Right lobe of liver (tissue), 6 donors: ENCODE measurements around the gene CRB3. TPM values are rescaled to one million over a fixed set of nuclear protein-coding genes. Genes with fewer than 3 reads are reported as not detected.
"Not testable (repeated sequence)": the region's sequence is repeated elsewhere in the genome, so short reads cannot be mapped to it uniquely, and the experiment has no call there.

Experiments
- ATAC-seq, 4 donors: fragments of 200-7000 bp; cut with Tn5 transposase; one replicate each; pipeline ENCODE4 v1.9.1; 2020; ENCODE audit warnings: mild to moderate bottlenecking in 4 of 4, moderate library complexity in 4 of 4
- DNase-seq, 3 donors: peaks; one replicate each; pipeline ENCODE4 v3.0.0-alpha.2; 2020
- H3K27ac ChIP-seq, 3 donors: fragments of 200-600 bp; one replicate each; pipeline ENCODE4 v1.8.0; 2022
- H3K27me3 ChIP-seq, 2 donors: fragments of 200-600 bp; one replicate each; pipeline ENCODE4 v1.8.0; 2022
- H3K36me3 ChIP-seq, 4 donors: fragments of 200-600 bp; sonication (generic) in 1 of 4; one replicate each; pipeline versions ENCODE4 v1.5.1 to v1.8.0; 2017 to 2022; ENCODE audit warnings: control low read depth in 1 of 4
- H3K4me1 ChIP-seq, 4 donors: fragments of 200-600 bp; sonication (generic) in 1 of 4; one replicate each; pipeline versions ENCODE4 v1.5.1 to v1.8.0; 2017 to 2022; ENCODE audit warnings: control low read depth in 1 of 4
- H3K4me3 ChIP-seq, 3 donors: fragments of 200-600 bp; one replicate each; pipeline ENCODE4 v1.8.0; 2022
- H3K9me3 ChIP-seq, 4 donors: fragments of 200-600 bp; sonication (generic) in 1 of 4; one replicate each; pipeline versions ENCODE4 v1.5.1 to v1.8.0; 2017 to 2022; ENCODE audit warnings: control low read depth in 1 of 4
- CTCF ChIP-seq, 4 donors: fragments of 200-600 bp in 3 of 4; fragments of 450-650 bp in 1 of 4; IDR thresholded peaks; one replicate each; pipeline versions ENCODE4 v1.5.1 to v1.8.0; 2016 to 2022; ENCODE audit warnings: antibody characterized with exemption in 4 of 4, mild to moderate bottlenecking in 2 of 4
- POLR2A ChIP-seq: fragments of 450-650 bp; IDR thresholded peaks from one replicate; pipeline ENCODE4 v1.6.1; 2017; ENCODE audit warnings: antibody characterized with exemption, mild to moderate bottlenecking
- WGBS: methylation state at CpG from one replicate; pipeline ENCODE4 v1.1.6; 2018; ENCODE audit warnings: low coverage, low lambda C conversion rate; ENCODE audit not compliant: insufficient coverage; ENCODE audit errors: missing lambda C conversion rate; 5-methylcytosine and 5-hydroxymethylcytosine counted together
- intact Hi-C, 2 donors: fragments of 100-400 bp; cut with DNase I; formaldehyde crosslinking; loops; one replicate each; pipeline versions ENCODE4 v1.11.2 to v1.14.1; 2022
- total RNA-seq, 6 experiments: library from RNA; depleted of rRNA in 2 of 6; stranded (reverse); fragments of >200 nt in 2 of 6; fragmentation: NEBNext Ultra II Directional in 3 of 6; extraction: Animal tissue kit (Norgen Biotek cat#: 25700) in 3 of 6; gene quantifications; one replicate each; pipeline versions ENCODE4 v1.1.0 to v1.2.4, GENCODE V29; 2016 to 2023
- donor health status: DM: no; HTN: yes; CAD: no.
- donor health status: DM: no; HTN: no; CAD: no.
- donor health status: DM: no; HTN: no; CAD: no.
- donor health status: DM: no; HTN: yes; CAD: no.
- donor health status: DM: no; HTN: yes; CAD: no.

CRB3 gene
- total RNA-seq, 6 experiments from 2014 or later = 20.6 to 56.1 (median 23.0) TPM

- H3K9me3 ChIP-seq = no peaks in the 10 kb centered on the region
- peaks cover 0 to 18% (median 2%) of the 10 kb centered on the region in 4 donors for H3K4me1 ChIP-seq
- H3K27me3 ChIP-seq = no peaks in the 10 kb centered on the region
- 95% methylated on average over 7 of the region's 21 CpGs for WGBS
- H3K27ac ChIP-seq = peak overlapping the region; percentile 20 to 66 (median 47)
- ATAC-seq = no peak
- intact Hi-C loops = no loop called here
- DNase-seq = peak in 1 of 3 donors; percentile 58
- H3K4me3 ChIP-seq = peak overlapping the region in 2 of 3 donors; percentile 15 to 37
- peaks cover 0 to 3% (median 0%) of the 10 kb centered on the region in 4 donors for H3K36me3 ChIP-seq
- TF ChIP-seq POLR2A (no peak), CTCF (IDR thresholded peaks at IDR 0.05) (no peak)
These were observed 38.1 kb upstream of the CRB3 start for GRCh38 chr19:6425732-6426620.

GRCh38 chr19:6427131-6427530, 36.9 kb upstream of the CRB3 start:
- WGBS = 94% methylated on average over 7 of the region's 18 CpGs
- H3K4me1 ChIP-seq = peaks cover 0 to 16% (median 2%) of the 10 kb centered on the region in 4 donors
- no peaks in the 10 kb centered on the region for H3K9me3 ChIP-seq
- TF ChIP-seq CTCF (IDR thresholded peaks at IDR 0.05) (no peak), POLR2A (no peak)
- DNase-seq (no peak), ATAC-seq (no peak)
- no peaks in the 10 kb centered on the region for H3K36me3 ChIP-seq
- H3K27ac ChIP-seq = no peak overlapping the region
- H3K4me3 ChIP-seq = no peak overlapping the region
- intact Hi-C loops = no loop called here
- H3K27me3 ChIP-seq = no peaks in the 10 kb centered on the region

GRCh38 chr19:6428692-6429418, 35.2 kb upstream of the CRB3 start:
- ATAC-seq, H3K4me1 ChIP-seq, intact Hi-C loops: not testable (repeated sequence)

GRCh38 chr19:6429419-6430221, 34.5 kb upstream of the CRB3 start:
- ATAC-seq = no peak
- no peaks in the 10 kb centered on the region for H3K27me3 ChIP-seq
- H3K9me3 ChIP-seq = no peaks in the 10 kb centered on the region
- H3K4me3 ChIP-seq = no peak overlapping the region
- intact Hi-C loops = no loop called here
- no peak overlapping the region for H3K27ac ChIP-seq
- peaks cover 0 to 6% (median 2%) of the 10 kb centered on the region in 4 donors for H3K4me1 ChIP-seq
- TF ChIP-seq CTCF (IDR thresholded peaks at IDR 0.05) (no peak), POLR2A (no peak)
- H3K36me3 ChIP-seq = no peaks in the 10 kb centered on the region
- no peak for DNase-seq
- 63% methylated on average over 8 of the region's 20 CpGs for WGBS

More at GRCh38 chr19:6428692-6429418, 35.2 kb upstream of the CRB3 start:
- not testable (repeated sequence) for H3K4me3 ChIP-seq, H3K27ac ChIP-seq, H3K36me3 ChIP-seq, H3K27me3 ChIP-seq, DNase-seq, H3K9me3 ChIP-seq
- WGBS = no CpG with 5 or more reads among the region's 2 CpGs
